GM12878 (cell line): ENCODE measurements around the gene SLC29A1. TPM values are rescaled to one million over a fixed set of nuclear protein-coding genes. Genes with fewer than 3 reads are reported as not detected.

Experiments used
- BCL11A ChIP-seq: IDR thresholded peaks from 2 replicates; pipeline ENCODE4 v1.6.1; 2011; ENCODE audit warnings: low read depth, low read length
- CHD1 ChIP-seq: IDR thresholded peaks from 2 replicates; pipeline ENCODE4 v1.6.1; 2012; ENCODE audit warnings: low read depth, low read length, improper control_type of control experiment
- IRF4 ChIP-seq: IDR thresholded peaks from 2 replicates; pipeline ENCODE4 v1.6.1; 2011; ENCODE audit warnings: low read depth, low read length
- MAX ChIP-seq: IDR thresholded peaks from 2 replicates; pipeline ENCODE4 v1.6.1; 2012; ENCODE audit warnings: low read depth, low read length, improper control_type of control experiment
- MTA2 ChIP-seq: fragments of 450-650 bp; IDR thresholded peaks from 2 replicates; pipeline ENCODE4 v1.6.1; 2016; ENCODE audit warnings: low read depth, mild to moderate bottlenecking, moderate library complexity
- NFYB ChIP-seq: IDR thresholded peaks from 2 replicates; pipeline ENCODE4 v1.6.1; 2011; ENCODE audit warnings: low read depth, mild to moderate bottlenecking, low read length, improper control_type of control experiment, moderate library complexity; ENCODE audit not compliant: insufficient read depth
- RB1 ChIP-seq: fragments of 450-650 bp; formaldehyde crosslinking; IDR thresholded peaks from 2 replicates; pipeline ENCODE4 v1.6.1; 2017; ENCODE audit warnings: mild to moderate bottlenecking, borderline replicate concordance
- RCOR1 ChIP-seq: conservative IDR thresholded peaks from 2 replicates; pipeline ENCODE4 v1.6.1; 2012; ENCODE audit warnings: low read depth, low read length, improper control_type of control experiment
- SIN3A ChIP-seq: IDR thresholded peaks from 2 replicates; pipeline ENCODE4 v1.6.1; 2012; ENCODE audit warnings: low read depth, low read length, improper control_type of control experiment
- SUPT20H ChIP-seq: IDR thresholded peaks from 2 replicates; pipeline ENCODE4 v1.6.1; 2011; ENCODE audit warnings: low read depth, mild to moderate bottlenecking, low read length, moderate library complexity, borderline replicate concordance; ENCODE audit not compliant: control insufficient read depth
- TBL1XR1 ChIP-seq: IDR thresholded peaks from 2 replicates; pipeline ENCODE4 v1.6.1; 2012; ENCODE audit warnings: low read depth, low read length, improper control_type of control experiment
- TCF12 ChIP-seq: IDR thresholded peaks from 2 replicates; pipeline ENCODE4 v1.6.1; 2011; ENCODE audit warnings: low read depth, mild to moderate bottlenecking, low read length
- WRNIP1 ChIP-seq: IDR thresholded peaks from 2 replicates; pipeline ENCODE4 v1.6.1; 2011; ENCODE audit warnings: low read depth, low read length, improper control_type of control experiment, borderline replicate concordance
- ZNF217 ChIP-seq: fragments of 450-650 bp; IDR thresholded peaks from 2 replicates; pipeline ENCODE4 v1.6.1; 2017; ENCODE audit warnings: antibody characterized with exemption, mild to moderate bottlenecking
- polyA plus RNA-seq, 11 experiments: library from polyadenylated mRNA; depleted of rRNA in 4 of 11; unstranded in 6 of 11; stranded (reverse) in 5 of 11; fragments of >200 nt; fragmentation: Nextera tagmentation in 4 of 11; fragmentation: Illumina TruSeq in 1 of 11; extraction: Ambion mirVana in 4 of 11; extraction: Trizol in 1 of 11; gene quantifications; 1 replicate in 1 of 11; 2 replicates in 10 of 11; pipeline versions ENCODE4 v1.2.1 to v1.2.3, GENCODE V29; 2011 to 2016; ENCODE audit warnings: inconsistent platforms in 2 of 11, missing spikeins in 2 of 11, low read depth in 1 of 11
- total RNA-seq, 4 experiments: library from RNA; depleted of rRNA in 3 of 4; stranded (reverse); fragments of >200 nt in 3 of 4; fragmentation: Illumina TruSeq in 1 of 4; extraction: Trizol in 1 of 4; gene quantifications; 2 replicates each; pipeline versions ENCODE4 v1.2.1 to v1.2.3, GENCODE V29; 2013 to 2021
- TF ChIP-seq, protein P1 (sequence below): fragments of 450-650 bp; conservative IDR thresholded peaks from 2 replicates; pipeline ENCODE4 v1.6.1; 2017; ENCODE audit warnings: mild to moderate bottlenecking, moderate library complexity
- TF ChIP-seq, protein P2 (sequence below): IDR thresholded peaks from 2 replicates; pipeline ENCODE4 v1.6.1; 2012; ENCODE audit warnings: mild to moderate bottlenecking, low read depth, low read length
- TF ChIP-seq, protein P3 (sequence below): fragments of 450-650 bp; IDR thresholded peaks from 2 replicates; pipeline ENCODE4 v1.6.1; 2017; ENCODE audit warnings: mild to moderate bottlenecking, low read depth, inconsistent platforms; ENCODE audit not compliant: poor library complexity, severe bottlenecking
- TF ChIP-seq, protein P4 (sequence below): fragments of 450-650 bp; IDR thresholded peaks from 2 replicates; pipeline ENCODE4 v1.6.1; 2017; ENCODE audit warnings: mild to moderate bottlenecking

The SLC29A1 gene
- total and polyA plus RNA-seq, 10 of the 15 experiments (the other 5 are each of a cell fraction or from before 2014, with no cell fraction given) = 10.0 to 132 (median 93.4) TPM

- TF ChIP-seq, protein P1, sequence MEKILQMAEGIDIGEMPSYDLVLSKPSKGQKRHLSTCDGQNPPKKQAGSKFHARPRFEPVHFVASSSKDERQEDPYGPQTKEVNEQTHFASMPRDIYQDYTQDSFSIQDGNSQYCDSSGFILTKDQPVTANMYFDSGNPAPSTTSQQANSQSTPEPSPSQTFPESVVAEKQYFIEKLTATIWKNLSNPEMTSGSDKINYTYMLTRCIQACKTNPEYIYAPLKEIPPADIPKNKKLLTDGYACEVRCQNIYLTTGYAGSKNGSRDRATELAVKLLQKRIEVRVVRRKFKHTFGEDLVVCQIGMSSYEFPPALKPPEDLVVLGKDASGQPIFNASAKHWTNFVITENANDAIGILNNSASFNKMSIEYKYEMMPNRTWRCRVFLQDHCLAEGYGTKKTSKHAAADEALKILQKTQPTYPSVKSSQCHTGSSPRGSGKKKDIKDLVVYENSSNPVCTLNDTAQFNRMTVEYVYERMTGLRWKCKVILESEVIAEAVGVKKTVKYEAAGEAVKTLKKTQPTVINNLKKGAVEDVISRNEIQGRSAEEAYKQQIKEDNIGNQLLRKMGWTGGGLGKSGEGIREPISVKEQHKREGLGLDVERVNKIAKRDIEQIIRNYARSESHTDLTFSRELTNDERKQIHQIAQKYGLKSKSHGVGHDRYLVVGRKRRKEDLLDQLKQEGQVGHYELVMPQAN = peak; percentile 41; the same call in 1 of the 2 replicates
- no peak for TF ChIP-seq MAX
- TF ChIP-seq SIN3A = no peak; the same call in 1 of the 2 replicates
- no peak for TF ChIP-seq SUPT20H
- TF ChIP-seq MTA2 = 0 out of 2 replicates have a peak, but pooled peaks have one; percentile 9
- TF ChIP-seq TCF12 = peak; percentile 84
- TF ChIP-seq ZNF217 = no peak
- TF ChIP-seq IRF4 = 0 out of 2 replicates have a peak, but pooled peaks have one; percentile 27
- no peak for TF ChIP-seq WRNIP1
- peak; percentile 26; the same call in 1 of the 2 replicates for TF ChIP-seq CHD1
- no peak for TF ChIP-seq NFYB
- no peak for TF ChIP-seq BCL11A
- TF ChIP-seq, protein P2, sequence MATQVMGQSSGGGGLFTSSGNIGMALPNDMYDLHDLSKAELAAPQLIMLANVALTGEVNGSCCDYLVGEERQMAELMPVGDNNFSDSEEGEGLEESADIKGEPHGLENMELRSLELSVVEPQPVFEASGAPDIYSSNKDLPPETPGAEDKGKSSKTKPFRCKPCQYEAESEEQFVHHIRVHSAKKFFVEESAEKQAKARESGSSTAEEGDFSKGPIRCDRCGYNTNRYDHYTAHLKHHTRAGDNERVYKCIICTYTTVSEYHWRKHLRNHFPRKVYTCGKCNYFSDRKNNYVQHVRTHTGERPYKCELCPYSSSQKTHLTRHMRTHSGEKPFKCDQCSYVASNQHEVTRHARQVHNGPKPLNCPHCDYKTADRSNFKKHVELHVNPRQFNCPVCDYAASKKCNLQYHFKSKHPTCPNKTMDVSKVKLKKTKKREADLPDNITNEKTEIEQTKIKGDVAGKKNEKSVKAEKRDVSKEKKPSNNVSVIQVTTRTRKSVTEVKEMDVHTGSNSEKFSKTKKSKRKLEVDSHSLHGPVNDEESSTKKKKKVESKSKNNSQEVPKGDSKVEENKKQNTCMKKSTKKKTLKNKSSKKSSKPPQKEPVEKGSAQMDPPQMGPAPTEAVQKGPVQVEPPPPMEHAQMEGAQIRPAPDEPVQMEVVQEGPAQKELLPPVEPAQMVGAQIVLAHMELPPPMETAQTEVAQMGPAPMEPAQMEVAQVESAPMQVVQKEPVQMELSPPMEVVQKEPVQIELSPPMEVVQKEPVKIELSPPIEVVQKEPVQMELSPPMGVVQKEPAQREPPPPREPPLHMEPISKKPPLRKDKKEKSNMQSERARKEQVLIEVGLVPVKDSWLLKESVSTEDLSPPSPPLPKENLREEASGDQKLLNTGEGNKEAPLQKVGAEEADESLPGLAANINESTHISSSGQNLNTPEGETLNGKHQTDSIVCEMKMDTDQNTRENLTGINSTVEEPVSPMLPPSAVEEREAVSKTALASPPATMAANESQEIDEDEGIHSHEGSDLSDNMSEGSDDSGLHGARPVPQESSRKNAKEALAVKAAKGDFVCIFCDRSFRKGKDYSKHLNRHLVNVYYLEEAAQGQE = no peak
- TF ChIP-seq, protein P3, sequence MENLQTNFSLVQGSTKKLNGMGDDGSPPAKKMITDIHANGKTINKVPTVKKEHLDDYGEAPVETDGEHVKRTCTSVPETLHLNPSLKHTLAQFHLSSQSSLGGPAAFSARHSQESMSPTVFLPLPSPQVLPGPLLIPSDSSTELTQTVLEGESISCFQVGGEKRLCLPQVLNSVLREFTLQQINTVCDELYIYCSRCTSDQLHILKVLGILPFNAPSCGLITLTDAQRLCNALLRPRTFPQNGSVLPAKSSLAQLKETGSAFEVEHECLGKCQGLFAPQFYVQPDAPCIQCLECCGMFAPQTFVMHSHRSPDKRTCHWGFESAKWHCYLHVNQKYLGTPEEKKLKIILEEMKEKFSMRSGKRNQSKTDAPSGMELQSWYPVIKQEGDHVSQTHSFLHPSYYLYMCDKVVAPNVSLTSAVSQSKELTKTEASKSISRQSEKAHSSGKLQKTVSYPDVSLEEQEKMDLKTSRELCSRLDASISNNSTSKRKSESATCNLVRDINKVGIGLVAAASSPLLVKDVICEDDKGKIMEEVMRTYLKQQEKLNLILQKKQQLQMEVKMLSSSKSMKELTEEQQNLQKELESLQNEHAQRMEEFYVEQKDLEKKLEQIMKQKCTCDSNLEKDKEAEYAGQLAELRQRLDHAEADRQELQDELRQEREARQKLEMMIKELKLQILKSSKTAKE = no peak
- TF ChIP-seq RB1 = 0 out of 2 replicates have a peak, but pooled peaks have one; percentile 23
- TF ChIP-seq, protein P4, sequence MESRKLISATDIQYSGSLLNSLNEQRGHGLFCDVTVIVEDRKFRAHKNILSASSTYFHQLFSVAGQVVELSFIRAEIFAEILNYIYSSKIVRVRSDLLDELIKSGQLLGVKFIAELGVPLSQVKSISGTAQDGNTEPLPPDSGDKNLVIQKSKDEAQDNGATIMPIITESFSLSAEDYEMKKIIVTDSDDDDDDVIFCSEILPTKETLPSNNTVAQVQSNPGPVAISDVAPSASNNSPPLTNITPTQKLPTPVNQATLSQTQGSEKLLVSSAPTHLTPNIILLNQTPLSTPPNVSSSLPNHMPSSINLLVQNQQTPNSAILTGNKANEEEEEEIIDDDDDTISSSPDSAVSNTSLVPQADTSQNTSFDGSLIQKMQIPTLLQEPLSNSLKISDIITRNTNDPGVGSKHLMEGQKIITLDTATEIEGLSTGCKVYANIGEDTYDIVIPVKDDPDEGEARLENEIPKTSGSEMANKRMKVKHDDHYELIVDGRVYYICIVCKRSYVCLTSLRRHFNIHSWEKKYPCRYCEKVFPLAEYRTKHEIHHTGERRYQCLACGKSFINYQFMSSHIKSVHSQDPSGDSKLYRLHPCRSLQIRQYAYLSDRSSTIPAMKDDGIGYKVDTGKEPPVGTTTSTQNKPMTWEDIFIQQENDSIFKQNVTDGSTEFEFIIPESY = no peak
- peak; percentile 9; the same call in 1 of the 2 replicates for TF ChIP-seq TBL1XR1
- no peak for TF ChIP-seq RCOR1
These were observed 41.0 kb downstream of the SLC29A1 start (continued) for GRCh38 chr6:44264154-44265006.
